Stimulated activated CD8-positive, alpha-beta memory T cell treated with anti-CD3 and anti-CD28 coated beads, Interleukin-2, amount 100 ng/mL, for 1 hour (primary cell): ENCODE data around the gene NFYC.

Source experiments
- DNase-seq, 2 donors: peaks; one replicate each; pipeline ENCODE4 v3.0.0-alpha.2; 2020; ENCODE audit warnings: low read depth in 2 of 2

NFYC gene

DNA sequence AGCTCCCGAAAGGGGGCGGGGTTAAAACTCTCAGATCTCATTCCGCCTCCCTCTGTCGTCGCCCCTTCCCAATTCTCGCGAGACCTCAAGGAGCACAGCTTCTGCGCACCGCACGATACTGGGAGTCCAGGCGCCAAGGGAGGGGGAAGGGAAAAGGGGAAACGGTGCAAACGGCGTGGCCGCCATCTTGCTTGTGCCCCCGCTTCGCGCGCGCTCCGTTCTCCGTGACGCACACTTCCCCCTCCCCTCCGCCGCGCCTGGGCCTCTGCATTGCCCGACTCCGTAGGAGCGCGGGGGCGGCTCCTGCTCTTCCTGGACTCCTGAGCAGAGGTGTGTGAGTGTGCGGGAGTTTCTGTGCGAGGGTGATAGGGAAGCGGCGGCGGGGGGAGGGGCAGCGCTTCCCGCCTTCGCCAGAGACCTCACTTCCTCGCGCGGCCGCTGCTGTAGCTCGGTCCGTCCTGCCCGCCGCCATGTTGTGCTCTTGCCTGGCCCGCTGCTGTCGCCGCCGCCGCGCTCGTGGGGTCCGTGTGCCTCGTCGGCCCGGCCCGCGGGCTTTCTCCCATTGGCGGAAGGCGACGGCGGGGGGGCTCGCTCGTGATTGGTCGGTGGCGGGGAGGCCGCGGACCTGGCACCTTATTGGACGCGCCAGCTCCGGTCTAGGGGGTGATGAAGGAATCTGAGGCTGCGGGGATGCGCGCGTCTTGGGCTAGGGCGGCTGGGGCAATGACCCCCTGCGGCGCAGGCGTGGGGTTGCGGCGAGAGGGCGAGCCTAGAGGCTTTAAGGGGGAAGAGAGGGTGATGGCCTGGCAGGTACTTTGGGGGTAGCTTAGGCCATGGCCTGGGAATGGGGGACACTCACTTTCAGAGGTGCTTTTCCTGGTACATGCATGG is at the start of gene NFYC:
TSS of gene NFYC (plus strand) at position 167 of the 891 bp plus-strand sequence. CDS start 47,140 bp downstream, outside the sequence.
- peak; percentile 79 to 88 for DNase-seq

- no peak for DNase-seq
These were observed 46.3 kb upstream of the NFYC start for GRCh38 chr1:40645118-40645680.

DNA sequence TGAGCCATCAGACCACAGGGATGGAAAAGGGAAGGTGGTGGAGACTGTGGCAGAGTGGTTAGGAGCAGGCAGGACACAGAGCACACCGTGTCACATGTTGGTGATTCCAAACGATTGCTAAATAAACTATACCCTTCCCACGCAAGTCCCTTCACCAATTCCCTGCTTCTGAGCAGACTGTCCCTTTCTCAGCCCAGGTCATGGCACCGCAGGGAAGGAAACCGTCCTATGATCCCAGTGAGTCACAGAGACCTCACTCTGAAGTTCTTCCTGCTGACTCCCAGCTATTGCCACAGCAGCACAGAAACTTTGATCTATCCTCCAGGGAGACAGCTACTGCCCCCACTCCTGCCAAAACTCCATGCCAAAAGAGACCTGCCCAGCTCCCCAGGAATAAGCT is 45.2 kb upstream of the NFYC start:
- DNase-seq = no peak

DNA sequence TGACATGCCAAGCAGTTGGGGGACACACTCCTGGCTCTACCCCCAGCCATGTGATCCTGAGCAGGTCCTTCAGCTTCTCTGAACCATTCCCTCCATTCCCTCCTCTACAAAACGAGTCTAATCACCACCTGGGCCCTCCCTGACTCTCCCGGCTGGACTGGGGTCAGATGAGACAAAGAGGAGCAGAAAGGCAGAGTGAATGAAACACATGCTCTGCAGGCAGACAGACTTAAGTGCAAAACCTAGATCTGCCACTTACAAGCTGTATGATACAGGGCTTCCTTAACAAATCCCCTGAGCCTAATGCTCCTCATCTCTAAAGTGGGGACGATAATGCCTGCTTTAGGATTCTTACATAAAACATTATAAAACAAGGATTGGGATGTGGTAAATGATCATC is 43.3 kb upstream of the NFYC start:
- no peak for DNase-seq

DNA sequence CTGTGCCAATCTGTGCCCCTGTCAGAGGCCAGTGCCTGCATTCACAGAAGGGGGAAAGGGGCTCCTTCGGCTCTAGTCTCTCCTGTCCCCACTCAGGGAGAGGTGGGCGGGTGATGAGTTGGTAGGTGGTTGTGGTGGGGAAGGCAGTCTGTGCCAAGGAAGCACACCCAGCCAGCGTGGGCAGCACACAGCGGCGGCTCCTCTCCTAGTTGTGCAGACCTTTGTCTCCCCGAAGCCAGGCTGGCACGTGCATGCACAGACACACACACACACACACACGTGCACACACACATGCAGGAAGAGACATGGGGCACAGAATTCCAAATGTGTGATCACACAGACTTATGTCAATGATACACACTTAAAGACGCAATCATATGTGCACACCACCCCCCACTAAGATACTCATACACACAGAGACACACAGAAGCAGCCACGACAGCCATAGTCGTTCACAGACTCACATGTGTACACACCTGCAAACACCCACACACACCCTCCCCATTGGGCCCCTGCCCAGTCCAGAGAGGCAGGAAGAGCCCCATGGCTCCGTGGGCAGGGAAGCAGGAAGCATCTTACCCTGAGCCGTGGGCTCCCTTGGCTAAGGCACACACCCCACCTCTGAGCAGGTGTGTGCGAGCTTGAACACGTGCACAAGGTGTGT is 42.4 kb upstream of the NFYC start:
- no peak for DNase-seq

- DNase-seq = no peak
These were observed 41.9 kb upstream of the NFYC start for GRCh38 chr1:40649592-40649930.

GRCh38 chr1:40650075-40650474 is 41.4 kb upstream of the NFYC start:
- DNase-seq = no peak

DNA sequence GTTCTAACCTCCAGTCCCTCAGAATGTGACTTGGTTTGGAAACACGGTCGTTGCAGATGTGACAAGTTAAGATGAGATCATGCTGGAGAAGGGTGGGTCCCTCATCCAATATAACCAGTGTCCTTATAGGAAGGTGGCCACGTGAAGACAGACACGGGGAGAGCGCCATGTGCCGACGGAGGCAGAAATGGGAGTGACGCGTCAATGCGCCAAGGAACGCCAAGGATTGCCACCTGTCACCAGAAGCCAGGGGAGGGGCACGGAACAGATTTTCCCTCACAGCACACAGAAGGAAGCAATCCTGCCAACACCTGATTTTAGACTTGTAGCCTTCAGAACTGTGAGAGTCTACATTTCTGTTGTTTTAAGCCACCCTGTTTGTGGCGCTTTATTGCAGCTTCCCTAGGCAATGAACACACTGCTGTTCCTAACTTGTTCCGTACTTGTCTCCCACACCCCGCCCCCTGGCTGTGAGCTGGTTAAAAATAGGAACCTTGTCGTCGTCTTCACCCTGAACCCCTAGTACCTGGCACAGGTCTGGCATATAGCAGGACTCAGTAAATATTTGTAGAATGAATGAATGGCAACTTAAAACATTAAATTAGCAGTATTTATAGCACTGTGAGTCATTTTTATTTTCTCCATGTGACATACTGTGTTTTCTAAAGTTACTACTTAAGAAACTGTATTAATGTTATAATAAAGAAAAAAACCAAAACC is 40.2 kb upstream of the NFYC start:
- no peak for DNase-seq

- no peak for DNase-seq
These were observed 39.0 kb upstream of the NFYC start for GRCh38 chr1:40652468-40652867.

GRCh38 chr1:40652979-40653378 is 38.5 kb upstream of the NFYC start:
- DNase-seq = no peak

DNA sequence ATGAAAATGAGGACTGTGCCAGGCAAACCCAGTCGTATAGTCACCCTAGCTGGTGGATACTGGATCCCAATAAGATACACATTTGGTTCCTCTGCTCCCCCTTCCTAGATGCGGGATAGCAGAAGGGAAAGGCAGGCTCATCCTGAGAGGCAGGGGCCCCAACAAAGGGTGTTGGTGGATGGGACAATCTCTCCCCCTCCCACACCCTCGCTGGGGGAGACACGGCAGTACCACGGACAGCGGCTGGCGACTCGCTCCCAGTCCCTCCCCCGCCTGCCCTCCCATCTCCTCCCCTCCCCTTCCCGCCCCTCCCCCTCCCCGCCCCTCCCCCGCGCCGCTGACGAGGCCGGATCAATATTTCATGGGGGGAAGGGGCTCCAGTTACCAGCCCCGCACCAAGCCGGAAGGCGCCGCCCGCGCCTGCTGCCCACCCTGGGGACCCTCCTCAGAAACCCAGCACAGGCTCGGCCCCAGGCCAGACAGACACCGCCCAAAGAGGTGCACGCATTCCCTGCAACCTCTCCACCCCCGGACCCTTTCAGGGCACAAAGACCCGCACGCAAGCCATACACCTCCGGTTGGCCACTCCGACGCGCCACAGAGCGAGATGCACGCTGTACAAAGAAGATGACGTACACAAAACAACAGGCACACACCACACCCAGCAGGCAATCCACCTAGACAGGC is 37.5 kb upstream of the NFYC start:
- no peak for DNase-seq

GRCh38 chr1:40657046-40657445 is 34.5 kb upstream of the NFYC start:
- no peak for DNase-seq

GRCh38 chr1:40658751-40659648 is 32.5 kb upstream of the NFYC start:
- DNase-seq = no peak

DNA sequence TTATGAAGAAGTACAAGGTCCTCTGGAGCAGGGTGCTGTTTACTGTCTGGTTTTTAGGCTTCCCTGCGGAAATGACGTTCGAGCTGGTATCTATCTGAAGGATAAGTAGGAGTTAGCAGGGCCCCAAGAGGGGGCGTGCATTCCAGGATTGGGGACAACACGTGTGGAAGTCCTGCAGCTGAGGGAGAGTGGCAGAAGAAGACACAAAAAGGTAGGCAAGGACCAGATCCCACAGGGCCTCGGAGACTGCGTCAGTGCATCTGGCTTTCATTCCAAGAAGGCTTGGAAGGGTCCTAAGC is 31.9 kb upstream of the NFYC start:
- DNase-seq = no peak

GRCh38 chr1:40661678-40662077 is 29.8 kb upstream of the NFYC start:
- no peak for DNase-seq

DNA sequence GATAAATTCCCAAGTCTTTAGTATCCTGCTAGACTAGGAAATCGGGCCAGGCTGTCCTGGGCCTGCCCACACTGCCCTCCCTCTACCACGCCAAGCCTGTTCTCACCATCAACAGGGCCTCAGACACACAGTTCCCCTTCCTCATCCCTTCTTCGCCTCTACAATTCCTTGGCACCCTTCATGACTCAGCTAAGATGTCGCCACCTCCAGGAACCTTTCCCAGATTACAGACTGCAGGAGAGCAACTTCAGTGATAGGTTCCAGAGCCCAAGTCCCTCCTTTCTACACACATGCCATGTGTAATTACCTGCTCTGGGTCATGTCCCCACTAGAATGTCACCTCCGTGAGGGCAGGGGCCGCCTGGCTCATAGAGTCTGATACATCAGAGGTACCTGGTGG is 29.4 kb upstream of the NFYC start:
- DNase-seq = no peak

GRCh38 chr1:40662864-40663263 is 28.6 kb upstream of the NFYC start:
- no peak for DNase-seq

- DNase-seq = no peak
These were observed 28.0 kb upstream of the NFYC start for GRCh38 chr1:40663324-40664166.

DNA sequence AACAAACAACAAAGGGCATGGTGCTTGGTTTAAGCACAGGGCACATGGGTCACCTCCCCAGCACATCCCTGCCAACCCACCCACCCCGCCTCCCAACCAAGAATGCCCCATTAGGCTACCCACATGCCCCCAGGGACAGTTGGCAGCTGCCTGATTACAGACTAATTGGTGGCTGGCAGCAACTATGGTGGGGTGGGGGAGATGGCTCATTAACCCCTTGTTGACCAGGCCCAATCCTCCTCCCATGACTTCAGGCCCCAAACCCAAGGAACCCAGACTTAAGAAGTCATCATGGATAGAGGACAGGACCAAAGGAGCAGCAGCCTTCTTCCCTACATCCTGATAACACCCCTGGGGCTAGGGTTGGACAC is 27.4 kb upstream of the NFYC start:
- no peak for DNase-seq

DNA sequence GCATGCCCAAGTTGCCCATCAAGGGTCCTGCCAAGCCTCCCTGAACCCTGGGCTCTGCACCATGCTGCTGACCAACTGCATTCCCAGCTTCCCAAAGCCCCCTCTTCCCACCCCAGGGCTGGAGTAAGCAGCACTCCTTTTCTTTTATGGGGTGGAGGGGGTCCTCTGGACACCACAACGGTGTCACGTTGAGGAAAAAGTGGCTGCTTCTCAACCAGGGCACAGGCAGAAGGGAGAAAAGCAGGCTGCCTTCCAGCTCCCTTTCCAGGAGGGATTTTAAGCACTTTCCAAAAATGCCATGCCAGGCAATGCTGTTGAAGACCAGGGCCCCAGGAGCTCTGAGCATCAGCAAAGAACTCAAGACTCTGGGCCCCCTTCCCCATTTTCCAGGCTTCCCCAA is 26.7 kb upstream of the NFYC start:
- DNase-seq = no peak
